ENCODE results near the gene CTBP2. TPM values are rescaled to one million over a fixed set of nuclear protein-coding genes. Genes with fewer than 3 reads are reported as not detected.

CTBP2 gene
- total RNA-seq, 2 donors from 2014 or later = 75.3 to 109 TPM

GRCh38 chr10:125016611-125017202 is 143.7 kb downstream of the CTBP2 start:
- no peak for TF ChIP-seq CTCF (conservative IDR thresholded peaks at IDR 0.05)
- WGBS, 2 experiments (ENCODE audit: insufficient coverage in 1 of 2, insufficient read length in 1 of 2) = 93 to 97% methylated on average over 4 to 14 of the region's 14 CpGs
- H3K36me3 ChIP-seq (ENCODE audit: control insufficient read depth, insufficient read depth, low read length) = peaks cover 22% of the 10 kb centered on the region
- Mint-ChIP-seq H3K4me1 (peaks cover 8% of the 10 kb centered on the region), H3K27ac (peak overlapping the region; percentile 53), H3K27me3 (ENCODE audit: insufficient read depth) (no peaks in the 10 kb centered on the region), H3K36me3 (ENCODE audit: low read depth) (peaks cover 46% of the 10 kb centered on the region), H3K4me3 (no peak overlapping the region), H3K9me3 (peaks cover 24% of the 10 kb centered on the region)
- peaks cover 20% of the 10 kb centered on the region for H3K9me3 ChIP-seq (ENCODE audit: control insufficient read depth, low read length)
- H3K4me3 ChIP-seq (ENCODE audit: low read length) = no peak overlapping the region
- no peak overlapping the region for H3K27ac ChIP-seq (ENCODE audit: low read depth, low read length)
- H3K27me3 ChIP-seq (ENCODE audit: control insufficient read depth, insufficient read depth, low read length, poor library complexity, severe bottlenecking) = no peaks in the 10 kb centered on the region
- DNase-seq = no peak
- no peak overlapping the region for H3K9ac ChIP-seq (ENCODE audit: extremely low read depth, low read length, poor library complexity, severe bottlenecking)
- no peaks in the 10 kb centered on the region for H3K4me1 ChIP-seq (ENCODE audit: control insufficient read depth, insufficient read depth, low read length)

- peak overlapping the region; percentile 17 for H3K27ac Mint-ChIP-seq
- TF ChIP-seq CTCF (conservative IDR thresholded peaks at IDR 0.05) = no peak
- WGBS, 2 experiments (ENCODE audit: insufficient coverage in 1 of 2, insufficient read length in 1 of 2) = 89 to 97% methylated on average over 7 to 10 of the region's 10 CpGs
- H3K36me3 Mint-ChIP-seq (ENCODE audit: low read depth) = peaks cover 43% of the 10 kb centered on the region
- H3K4me3 ChIP-seq (ENCODE audit: low read length) = no peak overlapping the region
- H3K36me3 ChIP-seq (ENCODE audit: control insufficient read depth, insufficient read depth, low read length) = peaks cover 22% of the 10 kb centered on the region
- no peak overlapping the region for H3K4me3 Mint-ChIP-seq
- no peak overlapping the region for H3K27ac ChIP-seq (ENCODE audit: low read depth, low read length)
- H3K9me3 Mint-ChIP-seq = peaks cover 20% of the 10 kb centered on the region
- no peaks in the 10 kb centered on the region for H3K27me3 ChIP-seq (ENCODE audit: control insufficient read depth, insufficient read depth, low read length, poor library complexity, severe bottlenecking)
- H3K4me1 Mint-ChIP-seq = peaks cover 12% of the 10 kb centered on the region
- H3K9me3 ChIP-seq (ENCODE audit: control insufficient read depth, low read length) = peaks cover 19% of the 10 kb centered on the region
- H3K9ac ChIP-seq (ENCODE audit: extremely low read depth, low read length, poor library complexity, severe bottlenecking) = no peak overlapping the region
- no peaks in the 10 kb centered on the region for H3K4me1 ChIP-seq (ENCODE audit: control insufficient read depth, insufficient read depth, low read length)
- no peaks in the 10 kb centered on the region for H3K27me3 Mint-ChIP-seq (ENCODE audit: insufficient read depth)
- no peak for DNase-seq
Measured at GRCh38 chr10:125016123-125016522, 144.2 kb downstream of the CTBP2 start.

- Histone ChIP-seq H3K9me3 (ENCODE audit: control insufficient read depth, low read length) (peaks cover 12% of the 10 kb centered on the region), H3K4me3 (ENCODE audit: low read length) (no peak overlapping the region), H3K9ac (ENCODE audit: extremely low read depth, low read length, poor library complexity, severe bottlenecking) (no peak overlapping the region), H3K4me1 (ENCODE audit: control insufficient read depth, insufficient read depth, low read length) (no peaks in the 10 kb centered on the region), H3K36me3 (ENCODE audit: control insufficient read depth, insufficient read depth, low read length) (peaks cover 15% of the 10 kb centered on the region), H3K27me3 (ENCODE audit: control insufficient read depth, insufficient read depth, low read length, poor library complexity, severe bottlenecking) (no peaks in the 10 kb centered on the region), H3K27ac (ENCODE audit: low read depth, low read length) (no peak overlapping the region)
- Mint-ChIP-seq H3K27me3 (ENCODE audit: insufficient read depth) (no peaks in the 10 kb centered on the region), H3K4me1 (peaks cover 16% of the 10 kb centered on the region), H3K27ac (no peak overlapping the region), H3K9me3 (peaks cover 13% of the 10 kb centered on the region), H3K36me3 (ENCODE audit: low read depth) (peaks cover 36% of the 10 kb centered on the region), H3K4me3 (no peak overlapping the region)
- 94 to 97% methylated on average over 21 to 23 of the region's 23 CpGs for WGBS, 2 experiments (ENCODE audit: insufficient coverage in 1 of 2, insufficient read length in 1 of 2)
- DNase-seq = no peak
- TF ChIP-seq CTCF (conservative IDR thresholded peaks at IDR 0.05) = no peak
Measured at GRCh38 chr10:125015356-125015944, 144.9 kb downstream of the CTBP2 start.

Measured in endodermal cell (in vitro differentiated cells).